GM08714 (cell line): ENCODE measurements around the gene PTPRM.

Experiments used
- H3K4me3 ChIP-seq: fragments of 200-500 bp; sonication (Bioruptor generic); 2 replicates; pipeline ENCODE4 v1.5.1; 2014; ENCODE audit warnings: mild to moderate bottlenecking, low read length, inconsistent platforms
- ZNF274 ChIP-seq: IDR thresholded peaks from 2 replicates; pipeline ENCODE4 v1.6.1; 2012; ENCODE audit warnings: mild to moderate bottlenecking, low read depth, low read length

Gene PTPRM

DNA sequence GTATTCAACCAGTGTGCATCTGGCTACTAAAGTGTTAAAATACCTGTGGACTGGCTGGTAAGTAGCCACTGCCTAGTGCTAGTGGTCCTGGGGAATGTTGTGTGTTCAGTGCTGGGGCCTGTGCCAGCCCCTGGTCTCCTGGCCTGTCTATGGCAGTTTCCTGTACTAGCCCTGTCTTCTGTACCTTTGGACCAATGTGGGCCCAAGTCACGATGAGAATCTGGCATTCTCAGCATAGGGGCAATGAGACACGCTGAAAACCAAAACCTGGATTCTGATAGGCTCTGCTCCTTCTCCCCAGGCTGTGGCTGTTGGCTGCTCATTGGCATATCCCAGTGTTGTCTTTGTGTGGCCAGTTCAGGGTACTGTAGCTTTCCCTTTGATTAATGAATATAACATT is 170.4 kb downstream of the PTPRM start:
- TF ChIP-seq ZNF274: no peak
- H3K4me3 ChIP-seq: no peak overlapping the region

DNA sequence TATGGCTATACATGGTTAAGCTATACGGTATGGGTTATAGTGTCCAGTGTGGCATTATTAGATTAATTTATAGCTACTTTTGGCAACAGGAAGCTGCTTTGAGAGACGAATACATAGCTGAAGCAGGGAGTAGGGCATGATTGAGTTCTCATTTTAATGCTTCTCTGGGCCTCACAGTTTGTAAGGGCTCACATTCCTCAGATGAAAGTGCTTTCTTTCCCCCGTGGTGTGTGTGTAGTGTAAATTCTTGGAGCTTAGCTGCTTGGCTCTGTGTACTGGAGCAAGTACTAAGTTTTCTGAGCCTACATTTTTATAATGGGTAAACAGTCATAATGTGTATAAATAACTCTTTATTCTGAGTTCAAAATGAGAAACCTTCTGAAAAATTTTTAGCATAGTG is 173.7 kb downstream of the PTPRM start:
- H3K4me3 ChIP-seq: no peak overlapping the region
- TF ChIP-seq ZNF274: no peak

DNA sequence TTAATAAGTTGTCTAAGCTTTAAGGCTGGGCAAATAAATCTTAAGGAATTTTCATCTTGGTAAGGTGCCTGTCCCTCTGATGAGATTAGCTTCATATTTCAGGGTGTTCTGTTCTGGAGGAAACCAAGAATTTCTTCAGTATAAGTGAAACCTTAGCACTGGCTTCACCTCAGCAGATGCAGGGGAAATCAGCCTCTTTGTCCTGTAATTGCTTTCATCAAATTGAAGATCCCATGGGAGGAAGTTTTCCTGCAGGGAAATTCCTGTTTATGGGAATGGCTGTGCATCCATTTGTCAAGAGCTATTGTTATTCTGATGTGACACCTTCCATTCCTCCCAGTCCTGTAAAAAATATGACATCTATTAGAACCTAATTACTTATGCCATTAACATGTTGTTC is 174.5 kb downstream of the PTPRM start:
- no peak for TF ChIP-seq ZNF274

DNA sequence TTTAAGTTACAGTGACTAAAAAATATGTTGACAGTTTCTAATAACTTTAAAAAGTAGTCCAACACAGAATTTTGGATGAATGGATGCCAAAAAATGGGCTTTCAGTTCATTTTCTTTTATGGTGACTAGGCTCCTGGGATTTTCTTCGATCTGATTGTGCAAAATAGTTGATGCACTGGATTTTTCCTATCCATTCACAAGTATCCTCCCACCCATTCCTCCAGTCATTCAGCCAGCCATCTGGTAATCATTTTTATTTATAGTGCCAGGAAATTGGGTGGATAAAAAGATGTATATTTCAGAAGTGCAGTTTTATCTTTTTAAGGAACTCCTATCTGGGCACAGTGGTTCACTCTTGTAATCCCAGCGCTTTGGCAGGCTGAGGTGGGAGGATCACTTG is 175.1 kb downstream of the PTPRM start:
- no peak for TF ChIP-seq ZNF274
- no peak overlapping the region for H3K4me3 ChIP-seq

More for the DNA sequence above, 174.5 kb downstream of the PTPRM start:
- H3K4me3 ChIP-seq: no peak overlapping the region

DNA sequence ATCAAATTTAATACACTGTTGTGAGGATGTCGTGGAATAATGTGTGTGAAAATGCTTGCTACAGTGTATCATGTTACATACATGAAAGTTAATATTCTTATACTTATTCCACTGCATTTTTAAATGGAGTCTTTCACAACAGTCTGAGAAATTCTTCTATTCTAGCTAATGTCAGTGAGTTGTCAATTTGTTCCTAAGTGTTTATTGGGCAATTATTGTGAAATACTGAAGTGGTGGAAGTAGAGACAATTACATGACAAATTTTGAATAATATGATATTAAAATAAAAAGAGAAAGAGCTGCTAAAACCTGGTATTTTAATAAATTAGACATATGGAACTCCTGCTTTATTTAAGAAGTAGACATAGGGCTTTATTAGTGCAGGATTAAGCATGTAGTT is 176.1 kb downstream of the PTPRM start:
- TF ChIP-seq ZNF274: no peak
- no peak overlapping the region for H3K4me3 ChIP-seq

DNA sequence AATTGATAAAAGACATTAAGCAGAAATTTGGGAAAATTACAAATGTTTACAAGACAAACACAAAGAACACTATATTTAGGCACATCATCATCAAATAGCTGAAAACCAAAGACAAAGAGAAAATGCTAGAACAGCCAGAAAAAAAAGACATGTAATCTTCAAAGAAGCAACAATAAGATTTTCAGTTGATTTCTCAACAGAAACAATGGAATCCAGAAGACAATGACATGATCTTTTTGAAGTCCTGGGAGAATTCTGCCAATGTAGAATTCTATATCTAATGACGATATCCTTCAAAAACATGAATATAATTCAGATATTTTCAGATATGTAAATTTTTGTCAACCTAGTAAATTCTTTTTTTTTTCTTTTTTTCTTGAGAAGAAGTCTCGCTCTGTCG is 179.0 kb downstream of the PTPRM start:
- TF ChIP-seq ZNF274: no peak
- no peak overlapping the region for H3K4me3 ChIP-seq

DNA sequence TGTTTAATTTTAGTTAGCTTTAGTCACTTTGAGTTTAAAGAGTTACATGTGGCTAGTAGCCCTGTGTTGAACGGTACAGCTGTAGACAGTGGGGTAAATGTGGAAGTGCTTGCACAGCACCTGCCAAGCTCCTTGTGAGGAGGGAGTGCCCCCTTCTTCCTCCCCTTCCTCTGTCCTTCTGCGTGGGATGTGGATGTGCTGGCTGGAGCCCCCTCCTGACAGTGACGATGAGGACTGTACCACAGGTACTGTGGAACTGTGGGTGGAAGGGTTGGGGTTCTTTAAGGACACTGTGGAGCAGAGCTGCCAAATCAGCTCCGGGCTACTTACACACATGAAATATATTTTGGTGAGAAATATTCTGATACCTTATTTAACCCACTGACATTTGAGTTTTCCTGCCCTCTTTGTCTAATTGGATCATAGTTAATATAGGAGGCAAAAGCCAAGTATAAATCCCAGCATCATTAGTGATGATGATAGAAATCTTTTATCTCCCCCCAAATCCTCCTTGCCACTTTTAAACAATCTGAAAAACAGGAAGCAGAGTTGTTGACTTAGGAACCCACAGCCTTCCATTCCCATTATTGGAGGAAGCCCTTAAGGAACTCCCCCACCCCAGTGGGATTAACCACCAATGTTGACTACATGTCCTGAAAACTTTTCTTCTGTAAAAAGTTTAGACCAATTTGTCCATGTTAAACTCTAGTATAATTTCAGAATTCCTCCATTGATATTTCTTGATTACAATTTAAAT is 181.3 kb downstream of the PTPRM start:
- TF ChIP-seq ZNF274: no peak

DNA sequence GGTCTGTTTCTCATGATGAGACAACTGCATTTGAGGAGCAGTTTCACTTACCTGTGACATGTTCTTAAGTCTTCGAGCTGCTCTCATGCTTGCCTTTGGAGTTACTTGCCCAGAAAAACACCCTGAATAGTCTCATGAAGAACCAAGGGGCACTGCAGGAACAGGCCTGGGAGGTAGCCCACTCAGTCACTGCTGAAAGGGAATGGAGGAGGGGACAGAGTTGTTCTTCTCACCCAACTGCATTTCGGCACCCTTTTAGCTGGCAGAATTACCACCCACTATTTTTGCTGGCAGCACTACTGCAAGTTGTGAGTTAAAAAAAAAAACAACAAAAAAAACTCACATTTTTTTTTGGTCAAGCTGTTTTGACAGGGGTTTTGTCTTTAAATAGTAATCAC is 181.9 kb downstream of the PTPRM start:
- no peak for TF ChIP-seq ZNF274
- H3K4me3 ChIP-seq: no peak overlapping the region

More for the DNA sequence above, 181.3 kb downstream of the PTPRM start:
- no peak overlapping the region for H3K4me3 ChIP-seq

DNA sequence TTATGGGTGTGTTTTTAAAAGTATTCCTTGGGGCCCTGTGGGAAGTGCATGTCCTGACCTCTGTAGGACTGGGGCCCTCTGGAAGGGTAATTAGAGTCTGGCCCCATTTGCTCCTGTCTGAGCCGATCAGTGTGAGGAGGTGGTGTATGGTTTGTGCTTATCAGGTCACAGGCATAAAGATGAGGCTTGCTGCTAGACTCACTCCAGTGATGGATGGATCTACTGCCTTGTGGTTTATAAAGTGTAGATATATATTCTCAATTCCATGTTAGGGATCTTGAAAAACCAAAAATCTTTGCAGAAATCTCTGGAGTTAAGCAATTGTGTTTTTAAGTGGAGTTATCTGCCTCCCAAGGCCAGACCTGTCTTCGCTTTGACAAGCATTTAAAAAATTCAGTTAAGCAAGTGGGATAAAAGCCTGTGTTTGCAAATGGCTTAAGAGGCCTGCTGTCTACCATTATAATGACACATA is 182.4 kb downstream of the PTPRM start:
- H3K4me3 ChIP-seq: no peak overlapping the region
- TF ChIP-seq ZNF274: no peak

DNA sequence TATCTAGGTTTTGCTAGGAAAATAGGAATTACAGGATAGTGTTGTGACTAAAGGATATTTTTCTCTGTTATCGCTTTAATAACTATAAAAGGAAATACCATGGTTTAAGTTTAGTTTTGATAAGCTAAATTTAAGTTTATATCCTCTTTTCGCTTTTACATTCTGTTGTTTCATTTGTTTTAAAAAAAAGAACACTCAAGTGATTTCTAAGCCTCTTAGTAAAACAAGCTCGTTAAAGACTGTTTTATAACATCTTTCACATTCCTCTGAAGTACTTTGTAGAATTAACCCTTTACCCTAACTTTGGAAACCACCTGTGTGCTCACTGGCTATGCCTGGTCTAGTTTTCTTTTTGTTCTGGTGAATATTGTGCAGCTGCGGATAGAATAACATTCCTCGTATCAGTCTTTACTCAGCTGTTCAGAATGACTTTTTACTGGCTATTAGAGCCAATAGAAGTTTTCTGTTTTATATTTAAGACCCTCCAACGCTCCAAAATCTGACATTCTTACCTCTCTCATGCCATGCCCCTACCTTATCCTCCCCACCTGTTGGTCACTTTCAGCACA is 183.1 kb downstream of the PTPRM start:
- no peak overlapping the region for H3K4me3 ChIP-seq
- no peak for TF ChIP-seq ZNF274

DNA sequence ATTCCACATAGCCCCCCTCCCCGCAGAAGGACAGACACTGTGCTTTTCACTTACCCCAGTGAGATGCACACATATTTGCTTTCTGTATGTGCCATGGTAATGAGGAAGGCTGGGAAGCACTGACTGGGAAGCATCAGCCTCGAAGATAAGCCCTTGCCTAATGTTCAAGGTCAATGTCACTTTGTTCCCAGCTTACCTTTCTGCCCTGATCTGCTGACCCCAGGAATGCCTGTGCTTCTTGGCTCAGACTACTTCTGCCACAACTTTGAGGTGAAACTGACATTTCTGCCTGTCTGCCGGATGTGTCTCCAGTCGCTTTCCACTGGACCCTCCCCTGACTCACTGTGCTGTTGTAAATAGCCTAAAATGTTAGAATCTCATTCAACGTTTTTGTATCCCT is 183.8 kb downstream of the PTPRM start:
- no peak for TF ChIP-seq ZNF274
- H3K4me3 ChIP-seq: no peak overlapping the region

DNA sequence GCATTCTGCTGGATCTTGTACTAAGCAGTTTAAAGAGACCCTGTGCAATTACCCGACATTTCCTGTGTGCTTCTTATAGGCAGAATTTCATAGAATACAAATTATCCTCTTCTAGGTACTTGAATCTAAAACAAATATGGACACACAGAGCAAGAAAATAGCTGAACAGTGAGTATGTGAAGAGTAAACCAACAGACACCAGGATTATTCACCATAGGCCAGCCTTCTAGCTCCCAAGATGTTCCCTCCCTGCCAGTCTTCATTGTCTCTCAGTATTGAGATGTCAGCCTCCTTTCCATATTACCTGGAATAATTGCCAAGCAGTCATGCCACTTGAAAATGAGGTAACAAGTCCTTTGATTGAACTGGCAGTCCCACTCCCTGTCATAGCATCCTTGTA is 187.1 kb downstream of the PTPRM start:
- no peak for TF ChIP-seq ZNF274

DNA sequence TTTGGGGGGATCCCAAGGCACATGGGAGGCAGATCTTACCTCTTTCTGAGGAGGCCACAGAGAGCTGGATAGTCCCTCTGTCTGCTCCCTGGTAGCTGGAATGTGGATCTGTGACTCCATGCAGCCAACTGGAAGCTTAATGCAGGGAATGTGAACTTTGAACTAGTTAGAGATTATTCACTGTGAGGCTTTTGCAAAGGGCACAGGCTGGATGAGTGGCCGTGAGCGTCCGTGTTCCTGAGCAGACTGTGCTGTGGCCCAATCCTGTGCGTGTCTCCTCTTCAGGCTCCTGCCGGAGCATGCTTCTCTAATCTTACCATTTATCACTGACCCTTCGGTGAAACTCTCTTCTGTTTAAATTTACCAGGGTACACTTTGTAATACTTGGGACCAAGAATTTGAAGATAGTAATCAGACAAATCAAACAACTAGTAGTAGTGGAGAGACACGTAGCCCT is 187.6 kb downstream of the PTPRM start:
- no peak for TF ChIP-seq ZNF274
- no peak overlapping the region for H3K4me3 ChIP-seq

More for the DNA sequence above, 187.1 kb downstream of the PTPRM start:
- H3K4me3 ChIP-seq: no peak overlapping the region

DNA sequence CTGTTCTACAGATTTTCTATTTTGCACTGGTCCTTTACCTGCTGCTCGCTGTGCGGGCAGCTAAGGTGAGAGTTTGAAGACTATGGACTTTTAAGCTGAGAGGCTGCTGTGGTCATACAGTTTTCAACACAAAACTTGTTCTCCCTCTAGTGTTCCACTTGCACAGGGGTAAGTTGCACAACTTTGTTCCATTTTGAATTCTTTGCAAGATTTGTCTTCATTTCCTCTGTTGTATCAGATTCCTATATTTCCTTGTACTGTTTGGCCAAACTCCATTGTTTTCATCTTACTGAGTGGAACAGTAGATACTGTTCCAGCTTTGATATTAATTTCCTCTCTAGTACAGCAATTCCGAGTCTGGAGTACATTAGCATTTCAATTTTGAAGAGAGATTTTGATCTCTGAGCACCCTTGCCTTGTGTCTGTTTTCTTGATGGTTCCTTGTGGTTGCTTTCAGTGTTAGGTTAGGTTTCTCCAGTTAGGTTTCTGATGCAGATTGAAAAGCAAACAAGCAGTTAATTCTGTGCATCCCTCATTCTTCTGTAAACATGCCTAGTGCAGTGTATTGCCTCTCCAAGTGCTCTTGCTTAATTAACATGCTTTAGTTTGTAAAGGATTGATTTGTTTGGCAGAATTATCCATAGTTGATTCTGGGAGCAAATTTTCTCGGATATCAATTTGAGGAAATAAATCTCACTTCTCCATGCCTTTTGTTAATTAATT is 188.8 kb downstream of the PTPRM start:
- H3K4me3 ChIP-seq: no peak overlapping the region
- TF ChIP-seq ZNF274: no peak

DNA sequence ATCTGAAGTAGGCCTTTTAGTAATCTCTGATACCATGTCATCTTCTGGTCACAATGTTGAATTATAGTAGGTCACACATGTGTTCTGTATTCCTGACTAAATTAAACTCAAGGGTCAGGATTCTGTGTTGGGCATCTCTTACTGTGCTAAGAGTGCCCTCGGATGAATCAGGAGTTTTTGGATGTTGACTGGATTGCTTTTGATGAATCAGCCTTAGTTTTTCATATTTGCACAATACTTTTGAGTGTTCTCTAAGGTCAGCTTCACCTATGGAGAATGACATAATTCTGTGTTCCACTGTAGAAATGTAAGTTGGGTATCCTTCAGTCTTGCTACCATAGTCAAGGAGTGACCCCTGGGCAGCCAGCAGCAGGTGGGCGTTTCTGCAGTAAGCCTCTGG is 190.1 kb downstream of the PTPRM start:
- H3K4me3 ChIP-seq: no peak overlapping the region
- TF ChIP-seq ZNF274: no peak
